GM12801 (cell line): ENCODE measurements around the gene EGFL8.

Experiments used
- CTCF ChIP-seq: IDR thresholded peaks from one replicate; pipeline ENCODE4 v1.5.1; 2011; ENCODE audit warnings: control low read depth; ENCODE audit not compliant: insufficient read length; ENCODE audit errors: extremely low read depth

EGFL8 gene

GRCh38 chr6:32147401-32148132 lies 16.8 kb upstream of the EGFL8 start:
- no peak for TF ChIP-seq CTCF

- no peak for TF ChIP-seq CTCF
Observed at GRCh38 chr6:32148289-32149091, 15.9 kb upstream of the EGFL8 start.

- no peak for TF ChIP-seq CTCF
Observed at GRCh38 chr6:32149092-32149755, 15.2 kb upstream of the EGFL8 start.

GRCh38 chr6:32149932-32150870 lies 14.2 kb upstream of the EGFL8 start:
- TF ChIP-seq CTCF = no peak

- no peak for TF ChIP-seq CTCF
Observed at GRCh38 chr6:32151181-32151862, 13.1 kb upstream of the EGFL8 start.

- no peak for TF ChIP-seq CTCF
Observed at GRCh38 chr6:32151863-32152768, 12.3 kb upstream of the EGFL8 start, which contains the start of gene PRRT1. TSS of gene PRRT1 (minus strand) at chr6:32151939. CDS start at chr6:32151827, 112 bp downstream.
